ENCODE results near the gene SGK1.
"Not testable (repeated sequence)": the region's sequence is repeated elsewhere in the genome, so short reads cannot be mapped to it uniquely, and the experiment has no call there.

Gene SGK1

DNA sequence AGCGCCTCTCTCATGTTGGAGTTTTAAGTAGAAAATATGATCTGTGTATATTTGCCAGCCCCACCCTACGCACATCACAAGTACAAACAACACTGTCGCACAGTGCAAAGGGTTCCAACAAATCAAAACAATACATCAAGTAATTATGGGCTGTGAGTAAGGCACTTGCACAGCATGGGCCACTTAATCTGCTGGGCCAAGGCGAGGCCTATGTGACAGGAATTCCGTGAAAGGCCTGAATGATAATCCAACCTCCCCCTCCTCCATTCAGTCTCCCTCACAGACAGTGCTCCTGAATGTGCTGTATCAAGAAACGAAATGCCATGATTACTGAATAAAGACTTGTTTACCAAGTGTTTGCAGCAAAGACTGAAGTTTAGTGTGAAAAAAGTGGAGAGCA, 135.4 kb downstream of the SGK1 start:
- no peak for DNase-seq

DNA sequence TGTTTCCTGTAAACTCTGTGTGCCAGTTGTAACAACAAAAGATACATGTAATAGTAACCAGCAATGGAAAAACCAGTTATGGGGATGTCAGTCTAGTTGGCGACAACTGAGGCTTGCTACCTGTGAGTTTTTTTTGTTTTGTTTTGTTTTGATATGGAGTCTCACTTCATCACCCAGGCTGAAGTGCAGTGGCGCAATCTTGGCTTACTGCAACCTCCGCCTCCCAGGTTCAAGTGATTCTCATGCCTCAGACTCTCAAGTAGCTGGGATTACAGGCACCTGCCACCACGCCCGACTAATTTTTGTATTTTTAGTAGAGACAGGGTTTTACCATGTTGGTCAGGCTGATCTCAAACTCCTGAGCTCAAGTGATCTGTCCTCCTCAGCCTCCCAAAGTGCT, 136.2 kb downstream of the SGK1 start:
- DNase-seq = not testable (repeated sequence)

- not testable (repeated sequence) for DNase-seq
These were observed 136.7 kb downstream of the SGK1 start for GRCh38 chr6:134181251-134181650.

DNA sequence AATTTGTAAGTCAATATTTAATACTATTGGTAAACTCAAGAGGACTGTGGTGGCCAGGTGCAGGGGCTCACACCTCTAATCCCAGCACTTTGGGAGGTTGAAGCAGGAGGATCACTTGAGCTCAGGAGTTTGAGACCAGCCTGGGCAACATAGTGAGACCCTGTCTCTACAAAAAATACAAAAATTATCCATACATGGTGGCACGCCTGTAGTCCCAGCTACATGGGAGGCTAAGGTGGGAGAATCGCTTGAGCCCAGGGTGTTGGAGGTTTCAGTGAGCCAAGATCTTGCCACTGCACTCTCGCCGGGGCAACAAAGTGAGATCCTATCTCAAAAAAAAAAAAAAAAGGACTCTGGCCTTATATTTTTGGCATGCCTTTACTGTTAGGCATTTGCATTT, 137.4 kb downstream of the SGK1 start:
- DNase-seq = not testable (repeated sequence)

DNA sequence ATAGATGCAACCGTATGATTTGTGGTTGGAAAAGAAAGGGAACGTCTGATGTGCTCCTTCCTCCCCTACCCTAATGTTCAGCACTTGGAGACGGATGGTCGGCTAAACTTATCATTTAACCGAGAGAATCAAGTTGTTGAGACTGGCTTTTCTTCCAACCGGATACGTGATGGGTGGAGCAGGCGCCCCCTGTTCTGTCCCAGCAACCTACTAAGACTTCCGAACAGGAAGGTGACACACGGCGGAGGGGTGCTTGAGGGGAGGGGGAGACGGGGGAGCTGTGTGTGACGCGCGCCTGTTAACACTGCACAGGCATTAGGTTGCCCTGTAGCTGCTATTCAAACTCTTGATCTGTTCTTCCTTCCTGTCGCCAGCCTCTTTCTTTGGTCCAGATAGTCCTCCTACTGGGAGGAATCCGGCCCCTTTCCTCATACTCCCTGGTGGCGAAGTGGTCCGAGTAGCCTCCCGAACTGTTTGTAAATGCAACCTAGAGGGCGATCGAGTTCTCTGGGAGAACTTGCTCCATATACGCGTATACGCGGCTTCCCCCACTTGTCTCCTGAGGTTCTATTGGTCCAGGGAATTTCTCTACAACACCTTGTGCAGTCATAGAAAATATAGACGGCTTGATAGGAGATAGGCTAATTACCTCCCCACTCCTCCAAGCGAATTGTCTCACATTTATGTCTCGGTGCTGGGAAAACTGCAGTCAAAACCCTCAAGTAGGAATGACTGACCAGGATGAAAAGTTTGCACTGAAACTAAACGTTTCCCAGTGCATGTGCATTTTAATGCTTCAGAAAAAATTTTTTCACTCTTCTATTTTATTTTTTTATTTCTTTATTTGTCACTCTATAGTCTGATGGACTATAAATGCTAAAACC, 139.5 kb downstream of the SGK1 start:
- peak; percentile 84 to 92 for DNase-seq

DNA sequence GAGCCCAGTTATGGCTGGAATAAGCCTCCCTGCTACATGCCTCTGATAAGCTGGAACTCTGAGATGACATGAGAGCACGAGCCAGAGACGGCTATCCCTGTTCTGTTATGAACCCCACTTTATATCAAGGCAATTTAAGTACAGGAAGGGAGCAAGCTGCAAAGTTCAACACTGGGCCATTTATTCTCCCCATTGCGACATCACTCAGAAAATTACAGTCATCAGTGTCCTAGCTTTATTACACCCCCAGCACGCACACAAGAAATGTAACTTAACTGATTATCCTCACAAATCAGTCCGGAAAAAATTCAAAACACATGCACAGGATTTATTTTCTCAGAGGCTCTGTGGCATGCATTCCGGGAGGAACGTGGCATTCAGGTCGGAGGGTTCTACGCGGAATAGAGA, 140.2 kb downstream of the SGK1 start:
- no peak for DNase-seq

DNA sequence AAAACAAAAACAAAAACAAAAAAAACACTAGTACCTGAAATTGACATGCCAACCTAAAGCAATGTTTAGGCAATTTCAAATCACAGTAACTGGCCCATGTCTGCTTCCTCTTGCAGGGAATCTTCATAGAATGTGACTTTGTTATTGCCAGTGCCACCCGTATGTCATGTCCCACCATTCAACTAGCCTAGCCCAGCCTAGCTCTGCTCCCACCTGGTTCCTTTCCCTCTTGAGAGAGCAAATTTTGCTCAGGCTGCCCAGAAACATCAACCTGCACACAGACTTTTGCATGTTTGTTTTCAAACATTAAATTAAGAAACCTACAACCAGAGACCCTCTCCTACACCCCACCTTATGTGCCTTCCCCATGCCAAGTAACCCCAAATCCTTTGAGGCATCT, 140.7 kb downstream of the SGK1 start:
- no peak for DNase-seq

DNA sequence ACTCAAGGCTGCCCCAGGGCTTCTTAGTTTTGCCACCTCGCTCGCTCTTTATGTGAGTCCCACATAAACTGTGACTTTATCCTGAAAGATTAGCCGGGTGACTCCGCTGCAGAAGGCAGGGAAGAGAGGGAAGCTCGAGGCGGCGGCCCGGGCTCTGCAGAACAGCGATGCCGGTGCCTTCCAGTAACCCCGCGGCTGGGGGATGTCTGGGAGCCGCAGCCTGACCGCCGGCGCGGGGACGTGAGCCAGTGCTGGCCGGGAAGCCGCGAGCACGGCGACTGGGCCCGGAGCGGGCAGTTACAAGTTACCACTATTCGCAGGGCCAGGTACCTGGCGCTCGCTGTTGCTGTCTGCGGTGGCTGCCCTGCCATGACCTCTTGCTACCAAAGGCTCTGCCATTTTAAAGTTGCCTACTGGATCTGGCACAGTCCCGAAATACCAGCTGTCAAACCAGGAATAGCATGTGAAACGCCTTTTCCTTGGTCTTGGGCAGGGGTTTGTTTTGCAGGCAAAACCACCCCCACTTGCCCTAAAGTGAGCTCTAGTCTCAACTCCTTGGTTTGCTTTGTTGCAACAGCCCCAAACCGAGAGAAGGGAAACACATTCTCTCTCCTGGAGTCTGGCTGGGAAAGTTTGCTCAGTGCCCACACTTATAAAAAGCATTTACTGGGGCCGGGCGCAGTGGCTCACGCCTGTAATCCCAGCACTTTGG, 141.5 kb downstream of the SGK1 start:
- no peak for DNase-seq

DNA sequence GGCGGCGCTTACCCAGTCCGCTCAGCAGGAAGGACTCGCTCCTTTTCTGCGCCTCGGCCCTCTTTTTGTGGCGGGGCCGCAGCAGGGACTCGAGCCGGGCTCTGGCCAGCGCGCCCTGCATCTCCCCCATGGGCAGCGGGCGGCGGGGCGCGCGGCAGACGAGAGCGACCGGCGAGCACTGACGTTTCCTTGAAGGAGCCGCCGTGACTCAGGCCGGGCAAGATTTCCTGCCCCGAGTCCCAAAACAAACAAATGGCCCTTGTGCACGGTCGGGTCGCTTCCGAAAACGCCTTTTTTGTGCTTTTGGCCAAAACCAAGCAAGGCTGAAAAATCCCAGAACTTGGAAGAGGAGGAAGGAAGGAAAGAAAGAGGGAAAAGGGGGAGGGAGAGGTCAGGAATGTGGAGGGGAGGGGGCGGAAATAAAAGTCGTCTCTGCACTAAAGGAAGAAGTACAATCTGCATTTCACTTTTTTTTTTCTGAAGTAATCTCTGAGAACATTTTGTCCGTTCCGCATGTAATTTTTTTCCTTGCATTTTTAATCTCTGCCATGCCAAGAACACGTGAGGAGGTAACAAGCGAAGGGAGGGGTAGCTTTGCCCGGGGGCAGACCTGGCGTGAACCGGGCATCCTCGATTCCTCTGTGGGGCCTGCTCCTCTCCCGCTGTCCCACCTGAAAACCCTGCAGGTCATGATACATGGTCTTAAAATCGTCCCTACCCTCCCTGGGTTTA, 142.2 kb downstream of the SGK1 start:
- peak in 1 of 2 experiments; percentile 34 for DNase-seq

GRCh38 chr6:134174672-134175531, 143.0 kb downstream of the SGK1 start:
- DNase-seq = peak; percentile 47 to 83

DNA sequence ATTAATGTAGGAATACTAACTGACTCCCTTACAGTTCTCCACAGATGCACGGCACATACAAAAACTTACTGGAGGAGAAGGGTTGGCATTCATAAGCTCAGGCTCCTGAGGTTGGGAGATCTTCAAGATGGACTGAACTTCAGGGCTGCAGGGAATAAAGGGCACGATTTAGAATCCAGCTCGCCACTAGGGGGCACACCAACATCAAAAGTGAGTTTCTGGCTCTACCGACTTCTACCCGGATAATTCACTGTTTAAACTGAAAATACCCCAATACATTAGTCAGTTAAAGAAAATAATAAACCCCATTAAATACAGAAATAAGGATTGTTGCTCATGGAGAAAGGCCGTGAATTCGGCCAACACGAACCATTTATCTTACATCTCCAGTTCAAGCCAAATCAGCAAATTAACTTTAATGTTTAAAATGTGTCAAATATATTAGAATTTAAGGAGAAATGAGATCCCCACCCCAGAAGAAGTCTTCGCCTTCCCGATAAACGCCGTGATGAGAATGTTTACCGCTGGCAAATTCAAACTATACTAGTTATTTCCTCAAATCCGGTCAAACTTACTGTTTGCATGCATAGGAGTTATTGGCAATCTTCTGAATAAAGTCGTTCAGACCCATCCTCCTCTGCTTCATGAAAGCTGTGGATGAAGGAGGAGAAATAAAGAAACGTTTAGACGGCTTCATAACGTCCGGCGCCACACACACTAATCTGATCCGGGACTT, 143.8 kb downstream of the SGK1 start:
- peak; percentile 51 to 86 for DNase-seq

GRCh38 chr6:134173366-134173725, 144.6 kb downstream of the SGK1 start:
- DNase-seq = no peak

DNA sequence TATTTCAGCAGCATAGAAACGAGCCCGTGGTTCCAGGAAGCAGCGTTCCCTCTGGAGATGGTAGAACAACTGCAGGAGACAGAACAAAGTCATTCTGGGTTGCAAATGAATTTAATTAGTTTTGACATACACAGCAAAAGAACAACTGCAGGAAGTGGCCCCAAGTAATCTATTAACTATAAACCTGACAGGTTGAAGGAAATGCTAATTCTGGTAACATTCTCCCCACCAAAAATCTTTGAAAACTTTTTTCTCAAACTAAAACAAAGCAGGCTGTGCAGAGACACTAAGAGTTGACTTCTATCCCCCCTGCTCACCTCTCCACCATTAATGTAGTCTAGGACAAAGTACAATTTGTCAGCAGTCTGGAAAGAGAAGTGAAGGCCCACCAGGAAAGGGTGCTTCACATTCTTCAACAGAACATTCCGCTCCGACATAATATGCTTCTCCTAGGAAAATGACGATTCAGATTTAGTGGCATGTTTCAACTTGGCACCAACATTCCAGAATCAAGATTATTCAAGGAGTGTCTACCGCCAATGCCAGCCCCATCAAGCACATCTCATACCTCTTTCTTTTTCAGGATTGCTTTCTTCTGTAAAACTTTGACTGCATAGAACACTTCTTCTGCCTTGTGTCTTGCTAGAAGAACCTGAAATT, 145.1 kb downstream of the SGK1 start:
- no peak for DNase-seq

DNA sequence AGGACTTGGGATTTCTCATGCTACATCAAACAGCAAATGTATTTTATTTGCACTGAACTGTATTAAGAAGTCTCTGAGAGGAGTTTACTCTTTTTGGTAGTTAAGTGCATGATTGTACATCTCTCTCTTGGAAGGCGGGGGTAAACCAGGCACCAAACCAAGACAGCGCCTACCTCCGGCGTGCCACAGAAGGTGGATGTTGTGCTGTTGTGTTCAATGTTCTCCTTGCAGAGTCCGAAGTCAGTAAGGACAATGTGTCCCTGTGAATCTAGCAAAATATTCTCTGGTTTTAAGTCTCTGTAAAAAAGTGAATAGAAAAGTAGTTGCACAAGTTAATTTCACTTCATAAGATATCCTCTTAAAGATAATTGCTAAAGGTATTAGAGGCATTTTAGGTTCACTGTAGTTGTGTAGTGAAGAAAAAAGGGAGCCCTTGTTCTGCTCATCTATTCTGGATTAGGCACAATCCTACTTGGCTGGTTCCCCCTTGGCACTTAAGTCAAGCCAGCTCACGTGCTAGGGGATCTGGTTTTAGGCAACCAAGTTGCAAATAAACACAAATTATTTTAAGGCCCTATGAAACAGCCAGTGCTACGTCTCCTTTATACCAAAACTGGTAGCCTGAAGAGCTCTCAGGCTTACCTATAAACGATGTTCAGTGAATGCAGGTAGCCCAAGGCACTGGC, 145.7 kb downstream of the SGK1 start:
- DNase-seq = peak in 1 of 2 experiments; percentile 19

DNA sequence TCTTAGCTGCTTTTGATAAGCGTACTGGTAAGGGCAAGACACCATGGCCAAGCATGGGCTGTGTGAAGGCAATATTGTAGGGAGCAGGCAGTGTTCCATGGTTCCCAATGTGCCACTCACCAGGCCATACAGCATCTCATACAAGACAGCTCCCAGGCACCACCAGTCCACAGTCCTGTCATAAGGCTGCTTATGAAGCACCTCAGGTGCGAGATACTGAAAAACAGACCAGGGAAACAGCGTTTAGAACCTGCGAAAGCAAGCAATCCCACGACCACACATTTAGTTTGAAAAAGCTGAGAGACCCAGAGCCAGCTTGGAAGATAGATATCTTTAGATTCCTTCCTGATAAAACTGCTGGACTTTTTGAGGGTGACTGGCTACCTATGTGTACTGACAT, 146.4 kb downstream of the SGK1 start:
- DNase-seq = no peak

DNA sequence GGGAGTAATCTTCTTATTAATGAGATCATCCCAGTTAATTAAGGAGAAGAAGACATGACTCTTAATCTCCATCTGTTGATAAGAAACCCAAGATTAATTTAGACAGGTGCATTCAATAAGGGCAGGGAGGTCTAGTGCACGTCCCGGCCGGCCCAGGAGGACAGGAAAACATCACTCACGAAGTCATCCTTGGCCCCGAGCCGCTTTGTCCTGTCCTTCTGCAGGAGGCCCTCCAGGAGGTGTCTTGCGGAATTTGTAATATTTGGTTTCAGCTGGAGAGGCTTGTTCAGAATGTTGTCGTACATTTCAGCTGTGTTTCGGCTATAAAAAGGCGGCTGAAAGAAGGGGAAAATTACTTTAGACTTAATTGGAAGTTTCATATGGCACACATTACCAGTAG, 147.1 kb downstream of the SGK1 start:
- no peak for DNase-seq

DNA sequence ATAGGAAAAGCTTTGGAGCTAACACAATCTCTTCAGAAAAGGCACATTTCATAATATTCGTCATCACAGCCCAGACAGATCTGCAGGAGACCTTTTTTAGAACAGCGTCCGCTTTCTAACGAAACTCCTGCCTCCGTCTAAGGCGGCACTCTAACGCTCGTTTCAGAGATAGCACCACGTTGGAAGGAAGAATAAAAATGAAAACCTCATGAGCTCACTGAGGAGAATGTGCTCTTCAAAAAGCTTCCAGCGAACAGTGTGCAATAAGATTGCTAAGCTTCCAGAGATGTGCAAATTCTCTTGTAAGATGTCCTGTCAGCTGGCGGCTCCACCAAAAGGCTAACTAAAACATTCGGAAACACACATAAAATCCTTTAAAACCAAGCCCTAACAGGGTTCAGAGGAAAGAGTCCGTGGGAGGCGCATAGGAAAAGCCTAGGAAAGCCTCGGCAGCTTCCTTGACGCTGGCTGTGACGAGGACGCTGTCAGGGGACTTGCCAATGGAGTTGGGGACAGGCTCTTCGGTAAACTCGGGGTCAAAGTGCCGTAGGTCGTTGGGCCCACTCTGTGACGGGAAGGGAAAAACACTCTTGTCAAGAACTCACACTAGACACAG, 147.9 kb downstream of the SGK1 start:
- DNase-seq = no peak

DNA sequence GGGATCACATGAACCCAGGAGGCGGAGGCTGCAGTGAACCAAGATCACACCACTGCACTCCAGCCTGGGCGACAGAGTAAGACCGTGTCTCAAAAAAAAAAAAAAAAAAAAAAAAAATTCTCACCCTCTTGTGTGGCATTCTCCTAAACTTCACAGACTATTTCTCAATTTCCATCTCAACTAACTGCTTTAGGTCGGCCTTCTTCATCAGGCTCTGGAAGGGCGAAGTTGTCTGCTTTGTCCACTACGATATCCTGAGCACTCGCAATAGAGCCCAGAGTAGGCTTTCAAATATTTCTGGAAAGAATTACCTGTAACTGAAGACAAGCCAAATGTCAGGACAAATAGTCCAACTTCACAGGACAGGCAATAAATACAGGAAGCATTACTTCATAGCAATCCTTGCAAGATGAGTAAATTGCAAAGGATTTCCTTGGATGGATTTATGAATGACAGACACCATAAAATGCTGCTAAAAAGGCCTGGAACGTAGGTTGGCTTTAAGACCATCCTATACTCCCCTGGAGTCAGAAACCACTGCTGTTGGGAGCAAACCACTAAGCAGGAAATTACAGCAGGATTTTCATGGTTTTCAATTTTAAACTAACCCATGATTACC, 149.2 kb downstream of the SGK1 start:
- no peak for DNase-seq

- DNase-seq = no peak
These were observed 151.2 kb downstream of the SGK1 start for GRCh38 chr6:134166511-134167261.

Data from SW 1271 (cell line).